ENCODE data around the gene ZNF555. TPM values are rescaled to one million over a fixed set of nuclear protein-coding genes. Genes with fewer than 3 reads are reported as not detected.
A peak's percentile ranks its signal among the peaks of the same experiment; 100 is the strongest.

The ZNF555 gene
- total and polyA plus RNA-seq, 10 of the 15 experiments (the other 5 are each of a cell fraction or from before 2014, with no cell fraction given): 0.58 to 1.9 (median 1.2) TPM

DNA sequence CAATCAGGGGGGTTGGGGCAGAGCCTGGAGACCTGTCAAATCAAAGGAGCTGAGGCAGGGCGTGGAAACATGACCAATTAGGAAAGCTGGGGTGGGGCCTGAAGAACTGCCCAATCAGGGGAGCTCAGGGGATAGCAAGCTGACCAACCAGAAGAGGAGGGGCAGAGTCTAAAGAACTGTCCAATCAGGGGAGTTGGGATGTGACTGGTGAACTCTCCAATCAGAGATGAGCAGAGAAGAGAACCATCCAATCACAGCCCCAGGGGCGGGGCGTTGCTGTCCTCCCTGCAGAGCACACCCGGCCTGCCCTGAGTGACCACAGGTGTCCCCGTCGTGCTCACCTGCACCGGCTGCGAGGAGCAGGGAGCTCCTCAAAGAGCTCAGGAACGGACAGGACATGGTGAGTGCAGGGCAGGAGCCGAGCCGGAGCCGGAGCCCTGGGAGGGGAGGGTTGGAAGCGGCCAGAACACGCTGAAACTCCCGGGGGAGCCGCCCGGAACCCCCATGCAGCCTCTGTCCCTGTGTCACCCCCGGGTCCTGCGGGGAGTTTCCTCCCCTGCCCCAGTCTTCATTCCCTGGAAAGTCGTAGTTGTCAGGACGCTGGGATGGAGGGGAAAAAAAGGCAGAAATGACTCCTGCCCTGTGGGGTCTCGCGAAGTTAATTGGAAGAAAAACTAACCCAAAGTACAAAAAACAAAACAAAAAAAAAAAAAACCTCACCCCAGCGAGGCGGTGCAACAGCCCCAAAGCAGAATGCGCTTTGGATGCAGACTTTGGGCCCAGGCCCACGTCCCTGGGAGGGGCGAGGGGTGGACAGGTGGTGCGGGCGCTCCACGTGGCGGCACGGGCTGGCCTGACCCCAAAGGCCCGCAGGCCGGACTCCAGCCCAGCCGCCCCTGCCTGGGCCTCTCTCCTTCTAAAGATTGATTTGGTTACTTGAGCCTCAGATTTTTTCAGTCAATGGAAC lies 26.0 kb downstream of the ZNF555 start, which contains the start of gene ZNF556:
Gene ZNF556, plus strand, starts transcription at position 311 of the 967 bp plus-strand sequence. Its CDS starts 87 bp downstream, at position 398.
- no peak for DNase-seq (ENCODE audit: low read depth, low spot score)
- ChIA-PET SMC1A (ENCODE audit: uncharacterized antibody, unreplicated experiment) (no interaction called here), RAD21 (ENCODE audit: unreplicated experiment) (no interaction called here), POLR2A (no interaction called here), CTCF (no interaction called here)
- no peaks in the 10 kb centered on the region for H3K4me1 ChIP-seq (ENCODE audit: control insufficient read depth, insufficient read depth, low read length)
- no peak within 1 kb of the TSS for H3K4me2 ChIP-seq (ENCODE audit: control insufficient read depth, insufficient read depth)
- no peak within 1 kb of the TSS for H2AFZ ChIP-seq (ENCODE audit: control insufficient read depth, low read depth, low read length)
- no peaks in the 10 kb centered on the region for H3K79me2 ChIP-seq (ENCODE audit: control insufficient read depth, insufficient read depth, low read length)
- 78% methylated on average over 22 of the region's 36 CpGs for WGBS (ENCODE audit: insufficient coverage, insufficient replicate concordance, low lambda C conversion rate, missing lambda C conversion rate)
- no peak within 1 kb of the TSS for H3K4me3 ChIP-seq
- no peaks in the 10 kb centered on the region for H4K20me1 ChIP-seq (ENCODE audit: control insufficient read depth, insufficient read depth)
- no peaks in the 10 kb centered on the region for H3K36me3 ChIP-seq (ENCODE audit: control insufficient read depth in 2 of 2, insufficient read depth in 2 of 2, low read length in 1 of 2)
- intact Hi-C loops (cut with micrococcal nuclease; ENCODE audit: unreplicated experiment) (no loop called here), in situ Hi-C loops (cut with MboI) (no loop called here)
- H3K27ac ChIP-seq (ENCODE audit: control insufficient read depth, insufficient read depth): no peak within 1 kb of the TSS
- no peaks in the 10 kb centered on the region for H3K27me3 ChIP-seq (replicated peaks in 1 of 2; ENCODE audit: control insufficient read depth in 2 of 2, insufficient read depth in 2 of 2, low read length in 1 of 2)
- TF ChIP-seq SMAD1 (IDR thresholded peaks at IDR 0.05; ENCODE audit: low read depth, partially characterized antibody): no peak
- peak; percentile 74 for TF ChIP-seq NFYB (IDR thresholded peaks at IDR 0.05; ENCODE audit: insufficient read depth, low read depth, low read length)
- FAIRE-seq: no peak
- no peak for ATAC-seq
- no peak within 1 kb of the TSS for H3K9ac ChIP-seq (ENCODE audit: control insufficient read depth, insufficient read depth, low read length)
- H3K9me3 ChIP-seq (replicated peaks; ENCODE audit: control insufficient read depth, insufficient read depth, low read length): no peaks in the 10 kb centered on the region; the same call in 2 of the 3 replicates
- no TSS peak for BruUV-seq (replicated peaks)

DNA sequence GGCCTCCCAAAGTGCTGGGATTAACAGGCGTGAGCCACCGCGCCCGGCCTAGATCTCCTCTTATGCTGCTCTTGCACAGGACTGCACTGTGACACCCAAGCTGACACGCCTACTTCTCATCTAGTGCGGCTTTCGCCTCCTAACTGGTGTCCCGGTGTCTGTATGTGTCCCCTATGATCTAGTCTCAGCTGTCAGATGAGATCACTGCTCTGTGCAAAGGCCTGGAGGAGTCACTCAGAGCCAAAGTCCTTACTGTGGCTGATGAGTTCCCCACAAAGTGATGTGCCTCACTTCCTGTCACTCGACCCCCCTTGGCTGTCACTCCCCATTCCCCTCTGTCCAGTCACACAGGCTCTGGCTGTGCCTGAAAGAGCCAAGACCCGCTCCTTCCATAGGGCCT lies 28.3 kb downstream of the ZNF555 start:
- Histone ChIP-seq H3K4me3 (no peak overlapping the region), H3K36me3 (ENCODE audit: control insufficient read depth in 2 of 2, insufficient read depth in 2 of 2, low read length in 1 of 2) (no peaks in the 10 kb centered on the region), H4K20me1 (ENCODE audit: control insufficient read depth, insufficient read depth) (no peaks in the 10 kb centered on the region), H3K4me1 (ENCODE audit: control insufficient read depth, insufficient read depth, low read length) (no peaks in the 10 kb centered on the region), H3K79me2 (ENCODE audit: control insufficient read depth, insufficient read depth, low read length) (no peaks in the 10 kb centered on the region), H3K27me3 (replicated peaks in 1 of 2; ENCODE audit: control insufficient read depth in 2 of 2, insufficient read depth in 2 of 2, low read length in 1 of 2) (no peaks in the 10 kb centered on the region), H3K9me3 (replicated peaks; ENCODE audit: control insufficient read depth, insufficient read depth, low read length) (no peaks in the 10 kb centered on the region; the same call in 2 of the 3 replicates), H3K27ac (ENCODE audit: control insufficient read depth, insufficient read depth) (no peak overlapping the region), H2AFZ (ENCODE audit: control insufficient read depth, low read depth, low read length) (no peak overlapping the region), H3K4me2 (ENCODE audit: control insufficient read depth, insufficient read depth) (no peak overlapping the region), H3K9ac (ENCODE audit: control insufficient read depth, insufficient read depth, low read length) (no peak overlapping the region)
- DNase-seq (ENCODE audit: low read depth, low spot score) (no peak), FAIRE-seq (no peak), ATAC-seq (no peak)
- POLR2A ChIA-PET: no interaction called here
- intact Hi-C loops (cut with micrococcal nuclease; ENCODE audit: unreplicated experiment) (no loop called here), in situ Hi-C loops (cut with MboI) (no loop called here)
- no TSS peak for BruUV-seq (replicated peaks)
- CTCF ChIA-PET: interaction anchor here (1.7 kb wide), 1 partner anchor 221 kb away, joined by 8 read pairs; no protein-coding TSS in a partner anchor
- RAD21 ChIA-PET (ENCODE audit: unreplicated experiment): no interaction called here
- SMC1A ChIA-PET (ENCODE audit: uncharacterized antibody, unreplicated experiment): no interaction called here
- 51% methylated on average over 10 of the region's 10 CpGs for WGBS (ENCODE audit: insufficient coverage, insufficient replicate concordance, low lambda C conversion rate, missing lambda C conversion rate)
- TF ChIP-seq, protein P1, sequence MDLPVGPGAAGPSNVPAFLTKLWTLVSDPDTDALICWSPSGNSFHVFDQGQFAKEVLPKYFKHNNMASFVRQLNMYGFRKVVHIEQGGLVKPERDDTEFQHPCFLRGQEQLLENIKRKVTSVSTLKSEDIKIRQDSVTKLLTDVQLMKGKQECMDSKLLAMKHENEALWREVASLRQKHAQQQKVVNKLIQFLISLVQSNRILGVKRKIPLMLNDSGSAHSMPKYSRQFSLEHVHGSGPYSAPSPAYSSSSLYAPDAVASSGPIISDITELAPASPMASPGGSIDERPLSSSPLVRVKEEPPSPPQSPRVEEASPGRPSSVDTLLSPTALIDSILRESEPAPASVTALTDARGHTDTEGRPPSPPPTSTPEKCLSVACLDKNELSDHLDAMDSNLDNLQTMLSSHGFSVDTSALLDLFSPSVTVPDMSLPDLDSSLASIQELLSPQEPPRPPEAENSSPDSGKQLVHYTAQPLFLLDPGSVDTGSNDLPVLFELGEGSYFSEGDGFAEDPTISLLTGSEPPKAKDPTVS (IDR thresholded peaks at IDR 0.05; ENCODE audit: low read depth, low read length): no peak
- TF ChIP-seq, protein P2, sequence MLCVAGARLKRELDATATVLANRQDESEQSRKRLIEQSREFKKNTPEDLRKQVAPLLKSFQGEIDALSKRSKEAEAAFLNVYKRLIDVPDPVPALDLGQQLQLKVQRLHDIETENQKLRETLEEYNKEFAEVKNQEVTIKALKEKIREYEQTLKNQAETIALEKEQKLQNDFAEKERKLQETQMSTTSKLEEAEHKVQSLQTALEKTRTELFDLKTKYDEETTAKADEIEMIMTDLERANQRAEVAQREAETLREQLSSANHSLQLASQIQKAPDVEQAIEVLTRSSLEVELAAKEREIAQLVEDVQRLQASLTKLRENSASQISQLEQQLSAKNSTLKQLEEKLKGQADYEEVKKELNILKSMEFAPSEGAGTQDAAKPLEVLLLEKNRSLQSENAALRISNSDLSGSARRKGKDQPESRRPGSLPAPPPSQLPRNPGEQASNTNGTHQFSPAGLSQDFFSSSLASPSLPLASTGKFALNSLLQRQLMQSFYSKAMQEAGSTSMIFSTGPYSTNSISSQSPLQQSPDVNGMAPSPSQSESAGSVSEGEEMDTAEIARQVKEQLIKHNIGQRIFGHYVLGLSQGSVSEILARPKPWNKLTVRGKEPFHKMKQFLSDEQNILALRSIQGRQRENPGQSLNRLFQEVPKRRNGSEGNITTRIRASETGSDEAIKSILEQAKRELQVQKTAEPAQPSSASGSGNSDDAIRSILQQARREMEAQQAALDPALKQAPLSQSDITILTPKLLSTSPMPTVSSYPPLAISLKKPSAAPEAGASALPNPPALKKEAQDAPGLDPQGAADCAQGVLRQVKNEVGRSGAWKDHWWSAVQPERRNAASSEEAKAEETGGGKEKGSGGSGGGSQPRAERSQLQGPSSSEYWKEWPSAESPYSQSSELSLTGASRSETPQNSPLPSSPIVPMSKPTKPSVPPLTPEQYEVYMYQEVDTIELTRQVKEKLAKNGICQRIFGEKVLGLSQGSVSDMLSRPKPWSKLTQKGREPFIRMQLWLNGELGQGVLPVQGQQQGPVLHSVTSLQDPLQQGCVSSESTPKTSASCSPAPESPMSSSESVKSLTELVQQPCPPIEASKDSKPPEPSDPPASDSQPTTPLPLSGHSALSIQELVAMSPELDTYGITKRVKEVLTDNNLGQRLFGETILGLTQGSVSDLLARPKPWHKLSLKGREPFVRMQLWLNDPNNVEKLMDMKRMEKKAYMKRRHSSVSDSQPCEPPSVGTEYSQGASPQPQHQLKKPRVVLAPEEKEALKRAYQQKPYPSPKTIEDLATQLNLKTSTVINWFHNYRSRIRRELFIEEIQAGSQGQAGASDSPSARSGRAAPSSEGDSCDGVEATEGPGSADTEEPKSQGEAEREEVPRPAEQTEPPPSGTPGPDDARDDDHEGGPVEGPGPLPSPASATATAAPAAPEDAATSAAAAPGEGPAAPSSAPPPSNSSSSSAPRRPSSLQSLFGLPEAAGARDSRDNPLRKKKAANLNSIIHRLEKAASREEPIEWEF (IDR thresholded peaks at IDR 0.05; ENCODE audit: insufficient replicate concordance, low read depth, low read length): no peak
